Activated naive CD4-positive, alpha-beta T cell treated with anti-CD3 and anti-CD28 coated beads, Interleukin-2, amount 50 U/mL, for 16 hours (primary cell): ENCODE results near the gene FAM187B.

Experiments
- DNase-seq: peaks from one replicate; pipeline ENCODE4 v3.0.0-alpha.2; 2020

Gene FAM187B

DNA sequence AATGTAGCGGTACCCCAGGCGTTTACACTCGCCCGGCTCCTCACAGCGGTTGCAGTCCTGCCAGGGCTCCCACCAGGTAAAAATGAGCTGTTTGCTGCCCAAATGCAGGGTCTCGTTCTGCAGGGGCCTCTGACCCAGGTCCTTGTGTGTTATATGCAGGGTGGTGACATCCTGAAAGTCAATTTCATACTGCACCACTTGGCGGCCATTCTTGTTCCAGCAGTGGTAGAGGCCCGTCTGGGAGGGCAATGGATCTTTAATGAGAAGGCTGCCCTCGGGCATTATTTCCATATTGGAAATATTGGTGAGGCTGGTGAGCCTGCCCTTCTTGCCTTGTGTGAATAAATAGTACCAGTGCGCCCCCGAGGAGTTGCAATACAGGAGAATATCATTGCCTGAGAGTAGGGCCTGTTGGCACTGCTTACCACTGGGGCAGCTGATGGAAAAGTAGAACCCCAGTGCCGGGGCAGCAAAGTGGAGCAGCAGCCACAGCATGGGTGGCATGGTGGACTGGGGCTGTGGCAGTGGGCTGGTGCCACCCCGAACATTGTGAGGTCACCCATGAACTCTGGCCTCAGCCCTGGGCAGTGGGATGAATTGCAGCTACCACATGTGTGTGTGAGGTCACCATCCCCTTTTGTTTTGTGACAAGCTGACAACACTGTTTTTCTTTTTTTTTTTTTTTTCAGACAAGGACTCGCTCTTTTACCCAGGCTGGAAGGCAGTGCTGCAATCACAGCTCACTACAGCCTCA is at the start of gene FAM187B:
TSS of gene FAM187B (minus strand) at position 563 of the 754 bp plus-strand sequence. CDS start at position 504, 59 bp downstream.
- no peak for DNase-seq

DNA sequence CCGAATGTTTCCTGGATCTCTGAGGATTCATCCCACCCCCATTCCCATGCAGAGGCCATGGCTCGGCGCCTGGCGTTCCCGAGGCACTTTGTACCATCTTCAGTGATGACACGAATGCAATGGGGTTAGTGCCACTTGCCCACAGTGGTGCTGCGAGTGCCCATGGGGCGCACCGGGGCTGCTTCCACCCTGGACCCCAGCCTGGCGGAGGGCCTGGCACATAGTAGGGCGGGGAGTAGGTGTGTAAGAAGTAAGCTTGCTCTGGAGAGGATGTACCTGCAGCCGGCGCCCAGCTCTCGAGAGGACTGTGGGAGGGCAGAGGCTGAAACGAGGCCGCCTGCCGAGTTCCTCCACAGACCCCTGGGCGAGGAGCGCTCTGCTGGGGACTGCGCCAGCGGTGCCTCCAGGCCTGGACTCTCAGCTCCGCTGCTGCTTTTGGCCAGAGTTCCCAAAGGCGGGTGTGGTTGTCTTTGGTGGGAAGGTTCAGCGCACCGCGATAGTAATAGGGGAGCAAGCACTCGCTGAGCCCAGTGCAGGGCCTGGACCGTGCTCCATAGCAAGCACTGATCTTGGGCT is 48.3 kb upstream of the FAM187B start:
- DNase-seq = no peak

DNA sequence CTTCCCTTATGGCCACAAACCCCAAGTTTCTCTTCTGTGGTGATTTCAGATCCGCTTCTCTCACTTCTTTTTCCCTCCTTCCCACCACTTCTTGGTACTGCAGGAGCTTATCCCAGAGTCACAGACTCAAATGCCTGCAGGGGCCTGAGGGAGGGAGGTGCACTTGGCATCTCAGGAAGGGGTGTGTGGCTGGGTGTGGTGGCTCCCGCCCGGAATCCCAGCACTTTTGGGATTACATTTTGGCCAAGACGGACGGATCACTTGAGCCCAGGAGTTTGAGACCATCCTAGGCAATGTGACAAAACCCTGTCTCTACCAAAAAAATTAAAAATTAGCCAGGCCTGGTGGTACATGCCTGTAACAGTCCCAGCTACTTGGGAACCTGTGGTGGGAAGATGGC is 45.8 kb upstream of the FAM187B start:
- no peak for DNase-seq

DNA sequence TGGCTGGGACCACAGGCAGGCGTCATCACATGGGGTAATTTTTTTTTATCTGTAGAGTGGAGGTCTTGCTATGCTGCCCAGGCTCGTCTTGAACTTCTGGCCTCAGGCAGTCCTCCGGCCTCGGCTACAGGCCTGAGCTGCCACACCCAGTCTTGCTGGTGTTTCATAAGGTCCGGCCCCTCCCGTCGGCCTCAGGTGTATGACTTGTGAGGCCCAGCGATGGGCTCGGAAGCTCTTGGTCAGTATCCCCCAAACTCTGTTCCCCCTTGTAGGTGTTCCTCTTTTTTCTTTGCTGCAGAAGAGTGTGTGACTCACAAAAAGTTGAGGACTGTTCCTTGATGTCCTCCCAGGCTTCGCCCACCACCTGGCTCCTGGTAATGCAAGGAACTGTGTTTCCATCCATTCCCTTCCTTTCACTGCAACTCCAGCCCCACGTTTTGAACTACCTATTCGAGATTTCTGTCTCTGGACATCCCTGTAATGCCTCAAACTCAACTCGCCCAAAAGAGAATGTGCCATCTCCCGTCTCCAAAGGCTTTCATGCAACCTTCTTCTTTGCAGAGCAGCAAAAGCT is 45.2 kb upstream of the FAM187B start:
- no peak for DNase-seq

DNA sequence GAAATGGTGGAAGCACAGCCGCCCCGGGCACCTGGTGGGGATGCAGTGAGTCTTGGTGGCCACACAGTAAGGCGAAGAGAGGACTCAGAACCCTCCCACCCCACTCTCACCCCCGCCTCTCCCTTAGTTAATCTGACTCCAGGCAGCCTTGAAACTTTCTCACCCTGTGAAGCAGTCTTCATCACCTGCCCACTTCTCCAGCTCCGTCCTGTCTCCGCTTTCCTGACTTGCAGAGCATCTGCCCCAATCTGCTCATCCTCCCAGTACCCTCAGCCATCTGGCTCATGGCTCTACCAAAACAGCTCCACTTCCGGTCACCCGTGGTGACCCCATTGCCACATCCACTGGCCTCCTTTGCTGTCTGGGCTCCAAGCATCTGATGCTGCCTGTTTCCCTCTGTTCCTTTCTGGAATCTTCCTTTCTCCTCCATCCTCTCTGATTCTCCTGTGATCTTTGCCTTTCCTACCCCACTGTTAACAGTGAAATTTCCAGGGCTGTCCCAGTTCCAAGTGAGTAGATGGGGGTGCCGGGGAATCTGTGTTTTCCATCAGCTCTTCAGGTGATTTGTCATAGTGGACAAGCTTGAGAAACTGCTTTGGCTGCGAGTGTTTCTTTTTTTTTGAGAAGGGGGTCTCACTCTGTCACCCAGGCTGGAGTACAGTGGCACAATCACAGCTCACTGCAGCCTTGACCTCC is 44.6 kb upstream of the FAM187B start:
- DNase-seq = no peak

DNA sequence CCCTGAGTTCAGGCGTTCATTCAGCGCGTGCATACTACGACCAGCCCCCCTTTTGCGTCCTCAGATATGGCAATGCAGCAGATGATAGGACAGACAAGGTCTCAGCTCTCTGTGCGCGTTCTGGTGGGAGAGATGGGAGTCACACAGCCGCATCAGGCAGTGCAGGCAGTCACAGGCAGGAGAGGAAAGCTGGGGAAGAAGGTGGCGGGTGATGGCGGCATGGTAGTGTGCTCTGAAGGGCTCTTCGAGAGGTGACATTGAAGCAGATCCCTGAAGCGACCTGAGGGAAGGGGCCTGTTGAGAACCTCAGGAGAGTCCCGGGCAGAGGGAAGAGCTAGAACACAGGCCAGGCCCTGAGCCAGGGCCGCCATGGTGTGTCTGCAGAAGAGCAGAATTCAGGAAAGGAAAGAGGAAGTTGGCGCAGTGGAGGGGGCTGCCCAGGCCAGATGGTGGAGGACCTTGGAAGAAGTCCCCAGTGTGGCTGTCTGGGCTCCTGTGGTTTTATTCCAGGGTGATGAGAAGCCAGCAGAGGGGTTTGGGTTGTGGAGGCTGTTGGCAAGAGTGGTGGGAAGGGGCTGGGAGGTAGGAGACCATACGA is 43.7 kb upstream of the FAM187B start:
- no peak for DNase-seq

GRCh38 chr19:35271546-35271945 is 43.0 kb upstream of the FAM187B start:
- no peak for DNase-seq

- no peak for DNase-seq
These were observed 41.9 kb upstream of the FAM187B start for GRCh38 chr19:35270381-35270811.

DNA sequence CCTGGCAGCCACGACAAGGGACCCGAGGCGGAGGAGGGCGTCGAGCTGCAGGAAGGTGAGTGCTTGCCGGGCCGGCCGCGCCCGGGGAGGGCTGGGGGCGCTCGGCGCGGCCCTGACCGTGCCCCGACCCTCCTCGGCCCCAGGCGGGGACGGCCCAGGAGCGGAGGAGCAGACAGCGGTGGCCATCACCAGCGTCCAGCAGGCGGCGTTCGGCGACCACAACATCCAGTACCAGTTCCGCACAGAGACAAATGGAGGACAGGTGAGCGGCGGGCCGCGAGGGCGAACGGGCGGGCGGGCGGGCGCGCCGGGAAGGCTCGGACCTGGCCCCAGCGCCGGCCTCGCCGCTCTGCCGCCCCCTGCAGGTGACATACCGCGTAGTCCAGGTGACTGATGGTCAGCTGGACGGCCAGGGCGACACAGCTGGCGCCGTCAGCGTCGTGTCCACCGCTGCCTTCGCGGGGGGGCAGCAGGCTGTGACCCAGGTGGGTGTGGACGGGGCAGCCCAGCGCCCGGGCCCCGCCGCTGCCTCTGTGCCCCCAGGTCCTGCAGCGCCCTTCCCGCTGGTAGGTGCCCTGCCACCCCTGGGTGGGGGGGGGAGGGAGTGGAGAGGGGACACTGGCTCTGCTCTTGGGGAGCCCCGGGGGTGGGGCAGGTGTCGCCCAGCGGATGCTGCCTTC is 41.0 kb upstream of the FAM187B start:
- peak; percentile 73 for DNase-seq

DNA sequence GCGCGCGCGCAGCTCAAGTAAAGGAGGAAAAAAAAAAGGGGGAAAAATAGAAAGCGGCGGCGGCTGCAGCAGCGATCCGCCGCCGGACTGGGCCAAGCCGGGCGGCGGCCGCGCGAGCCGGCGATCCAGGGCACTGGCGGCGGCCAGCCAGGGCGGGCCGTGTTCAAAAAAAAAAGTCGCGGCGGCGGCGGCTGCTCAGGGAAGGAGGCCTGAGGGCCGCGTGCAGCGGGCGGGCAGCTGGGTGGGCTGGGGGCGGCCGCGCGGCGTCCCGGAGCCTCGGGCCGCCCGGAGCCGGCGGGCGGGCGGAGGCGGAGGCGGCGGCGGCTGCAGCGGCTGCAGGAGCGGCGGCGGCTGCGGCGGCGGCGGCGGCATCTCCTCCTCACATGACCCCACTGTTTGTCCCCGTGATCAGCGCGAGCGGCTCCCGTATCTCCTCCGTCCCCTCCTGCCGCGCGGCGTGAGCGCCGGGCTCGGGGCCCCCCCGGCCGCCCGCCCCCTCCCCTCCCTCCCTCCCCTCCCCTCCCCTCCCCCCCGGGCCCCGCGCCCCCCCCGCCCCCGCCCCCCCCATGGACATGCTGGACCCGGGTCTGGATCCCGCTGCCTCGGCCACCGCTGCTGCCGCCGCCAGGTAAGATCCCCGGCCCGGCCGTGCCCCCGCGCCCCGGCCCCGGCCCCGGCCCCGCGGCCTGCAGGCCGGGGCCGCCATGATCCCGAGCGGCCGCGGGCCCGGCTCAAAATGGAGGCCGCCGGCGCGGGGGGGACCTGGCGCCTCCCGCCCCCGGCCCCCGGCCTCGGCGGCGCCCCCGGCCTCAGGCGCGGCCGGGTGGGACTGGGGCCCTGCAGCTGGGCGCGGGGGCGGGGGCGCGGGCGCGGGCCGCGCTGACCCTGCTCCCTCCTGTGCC is 40.2 kb upstream of the FAM187B start, which contains the start of gene USF2:
TSS of gene USF2 (plus strand) at position 427 of the 902 bp plus-strand sequence. CDS start at position 567, 140 bp downstream.
- peak; percentile 69 for DNase-seq

DNA sequence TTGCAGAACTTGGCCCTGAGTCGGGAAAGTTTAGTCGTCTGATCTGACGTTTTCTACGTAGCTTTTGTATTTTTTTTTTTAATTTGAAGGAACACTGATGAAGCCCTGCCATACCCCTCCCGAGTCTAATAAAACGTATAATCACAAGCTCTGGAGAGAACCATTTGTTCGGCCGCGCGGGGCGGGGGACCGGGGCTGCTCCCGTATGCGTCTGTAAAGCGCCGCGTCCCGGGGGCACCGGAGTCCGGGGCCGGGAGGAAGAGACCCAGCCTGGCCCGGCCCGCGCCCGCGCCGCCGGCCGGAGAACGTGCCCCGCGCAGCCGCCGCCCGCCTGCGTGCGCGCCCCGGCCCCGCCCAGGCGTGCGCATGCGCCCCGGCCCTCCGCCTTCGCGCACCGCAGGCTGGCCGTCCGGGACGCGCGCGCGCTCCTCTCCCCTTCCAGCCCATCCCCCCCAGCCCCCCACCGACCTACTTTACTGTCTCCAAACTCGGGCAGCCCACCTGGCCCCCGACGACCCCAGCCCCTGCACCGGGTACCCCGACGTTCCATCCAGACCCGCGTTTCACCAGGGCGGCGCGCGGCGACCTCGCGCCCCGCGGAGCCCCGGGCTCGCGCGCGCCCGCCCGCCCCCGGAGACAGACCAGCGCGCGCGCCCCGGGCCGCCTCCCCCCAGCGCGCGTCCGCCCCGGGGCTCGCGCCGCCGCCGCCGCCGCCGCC is 39.4 kb upstream of the FAM187B start:
- peak; percentile 78 for DNase-seq

DNA sequence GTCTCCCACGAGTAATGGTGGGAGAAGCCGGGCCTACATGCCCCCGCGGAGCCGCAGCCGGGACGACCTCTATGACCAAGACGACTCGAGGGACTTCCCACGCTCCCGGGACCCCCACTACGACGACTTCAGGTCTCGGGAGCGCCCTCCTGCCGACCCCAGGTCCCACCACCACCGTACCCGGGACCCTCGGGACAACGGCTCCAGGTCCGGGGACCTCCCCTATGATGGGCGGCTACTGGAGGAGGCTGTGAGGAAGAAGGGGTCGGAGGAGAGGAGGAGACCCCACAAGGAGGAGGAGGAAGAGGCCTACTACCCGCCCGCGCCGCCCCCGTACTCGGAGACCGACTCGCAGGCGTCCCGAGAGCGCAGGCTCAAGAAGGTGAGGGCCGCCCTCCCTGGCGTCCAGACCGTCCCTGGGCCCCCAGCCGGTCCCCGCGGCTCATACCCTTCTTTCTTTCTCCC is 38.8 kb upstream of the FAM187B start:
- DNase-seq = peak; percentile 55

DNA sequence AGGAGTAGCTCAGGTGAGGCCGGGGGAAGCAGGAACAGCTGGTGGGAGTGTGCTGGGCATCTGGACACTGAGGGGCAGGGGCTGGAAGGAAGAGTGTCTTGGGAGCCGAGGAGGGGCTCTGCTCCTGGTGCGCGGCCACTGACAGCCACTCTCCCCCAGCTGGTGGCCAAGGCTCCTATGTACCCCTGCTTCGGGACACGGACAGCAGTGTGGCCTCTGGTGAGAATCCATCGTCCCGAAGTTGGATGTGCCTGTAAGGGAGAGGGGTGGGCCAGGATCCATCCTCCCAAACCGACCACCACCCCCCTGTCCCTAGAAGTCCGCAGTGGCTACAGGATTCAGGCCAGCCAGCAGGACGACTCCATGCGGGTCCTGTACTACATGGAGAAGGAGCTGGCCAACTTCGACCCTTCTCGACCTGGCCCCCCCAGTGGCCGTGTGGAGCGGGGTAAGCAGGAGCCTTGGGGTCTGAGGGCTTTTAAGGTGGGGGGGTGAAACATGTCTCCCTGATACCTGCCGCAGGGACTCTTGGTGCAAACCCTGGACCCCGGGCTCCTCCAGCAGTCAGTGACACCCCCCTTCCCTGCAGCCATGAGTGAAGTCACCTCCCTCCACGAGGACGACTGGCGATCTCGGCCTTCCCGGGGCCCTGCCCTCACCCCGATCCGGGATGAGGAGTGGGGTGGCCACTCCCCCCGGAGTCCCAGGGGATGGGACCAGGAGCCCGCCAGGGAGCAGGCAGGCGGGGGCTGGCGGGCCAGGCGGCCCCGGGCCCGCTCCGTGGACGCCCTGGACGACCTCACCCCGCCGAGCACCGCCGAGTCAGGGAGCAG is 38.2 kb upstream of the FAM187B start:
- DNase-seq = peak; percentile 5

DNA sequence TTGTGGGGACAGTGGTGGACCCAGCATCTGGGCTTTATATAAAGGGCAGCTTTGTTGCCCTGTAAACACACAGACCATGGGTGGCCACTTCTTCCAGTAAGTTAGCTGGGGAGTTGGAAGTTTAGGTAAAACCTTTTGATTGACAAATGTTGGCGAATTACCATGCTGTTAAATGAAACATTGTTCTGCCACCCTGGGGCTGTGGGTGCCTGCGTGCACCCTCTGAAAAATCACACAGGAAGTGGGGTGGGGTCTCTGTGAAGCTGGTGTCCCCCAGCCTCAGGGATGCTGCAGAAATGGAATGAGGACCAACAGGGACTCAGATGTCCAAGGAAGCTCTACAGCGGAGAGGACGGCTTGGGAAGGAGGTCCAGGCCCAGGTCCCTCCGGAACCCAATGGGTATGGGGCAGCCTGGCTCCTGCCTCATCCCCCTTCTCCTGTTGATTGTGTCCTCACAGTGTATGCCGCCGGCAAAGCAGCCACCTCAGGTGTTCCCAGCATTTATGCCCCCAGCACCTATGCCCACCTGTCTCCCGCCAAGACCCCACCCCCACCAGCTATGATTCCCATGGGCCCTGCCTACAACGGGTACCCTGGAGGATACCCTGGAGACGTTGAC is 37.5 kb upstream of the FAM187B start:
- peak; percentile 7 for DNase-seq

DNA sequence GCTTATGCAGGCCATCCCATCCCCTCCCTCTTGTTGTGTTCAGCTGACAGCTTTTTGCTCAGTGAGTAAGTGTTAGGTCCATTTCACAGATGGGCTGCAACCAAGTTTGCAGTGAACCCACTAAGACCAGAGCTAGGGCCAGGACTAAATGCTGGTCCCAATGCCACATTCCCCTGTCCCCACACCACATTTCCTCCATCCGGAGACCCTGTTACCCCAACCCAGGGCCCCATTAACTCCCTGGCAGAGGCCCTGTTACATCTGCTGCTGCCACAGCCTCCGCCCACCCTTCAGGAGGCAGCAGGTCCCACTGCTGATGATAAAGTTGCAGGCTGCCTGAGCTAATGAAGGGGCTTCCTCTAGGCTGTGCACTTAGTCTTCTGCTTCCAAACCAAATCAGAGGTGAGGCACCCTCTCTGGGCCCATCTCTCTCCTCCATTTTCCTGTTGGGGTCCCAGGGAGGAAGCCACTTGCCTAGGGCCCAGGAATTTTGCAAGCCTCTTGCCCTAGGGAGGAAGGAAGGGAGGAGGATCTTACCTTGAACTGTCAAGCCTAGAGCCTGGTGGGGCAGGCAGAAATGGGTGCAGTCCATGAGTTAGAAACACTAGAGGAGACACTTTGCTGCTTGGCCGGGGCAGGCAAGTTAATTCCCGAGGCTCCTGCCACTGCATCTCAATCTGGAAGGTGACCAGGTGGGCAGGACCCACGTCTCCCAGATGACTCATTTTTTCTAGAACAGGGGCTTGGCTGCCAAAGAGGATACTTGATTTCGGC is 36.8 kb upstream of the FAM187B start:
- DNase-seq = peak; percentile 3

GRCh38 chr19:35264268-35265125 is 36.0 kb upstream of the FAM187B start:
- peak; percentile 5 for DNase-seq

- DNase-seq = no peak
These were observed 33.7 kb upstream of the FAM187B start for GRCh38 chr19:35262101-35262761.
